Ishikawa (cell line): Measurements from ENCODE around the gene TM7SF2.
A peak's percentile ranks its signal among the peaks of the same experiment; 100 is the strongest.

ENCODE experiments used
- EGR1 ChIP-seq: IDR thresholded peaks from 2 replicates; pipeline ENCODE4 v1.6.1; 2012
- EP300 ChIP-seq: IDR thresholded peaks from 2 replicates; pipeline ENCODE4 v1.6.1; 2012; ENCODE audit warnings: borderline replicate concordance
- FOXM1 ChIP-seq: IDR thresholded peaks from 2 replicates; pipeline ENCODE4 v1.6.1; 2012; ENCODE audit warnings: low read depth, borderline replicate concordance
- RAD21 ChIP-seq: IDR thresholded peaks from 2 replicates; pipeline ENCODE4 v1.6.1; 2012; ENCODE audit warnings: low read depth
- TAF1 ChIP-seq: IDR thresholded peaks from 2 replicates; pipeline ENCODE4 v1.6.1; 2012; ENCODE audit warnings: low read depth, mild to moderate bottlenecking
- YY1 ChIP-seq: IDR thresholded peaks from 2 replicates; pipeline ENCODE4 v1.6.1; 2012; ENCODE audit warnings: low read depth
- TF ChIP-seq, protein P1 (sequence below): IDR thresholded peaks from 2 replicates; pipeline ENCODE4 v1.6.1; 2012; ENCODE audit warnings: low read depth, mild to moderate bottlenecking
- TF ChIP-seq, protein P2 (sequence below): IDR thresholded peaks from 2 replicates; pipeline ENCODE4 v1.6.1; 2012

DNA sequence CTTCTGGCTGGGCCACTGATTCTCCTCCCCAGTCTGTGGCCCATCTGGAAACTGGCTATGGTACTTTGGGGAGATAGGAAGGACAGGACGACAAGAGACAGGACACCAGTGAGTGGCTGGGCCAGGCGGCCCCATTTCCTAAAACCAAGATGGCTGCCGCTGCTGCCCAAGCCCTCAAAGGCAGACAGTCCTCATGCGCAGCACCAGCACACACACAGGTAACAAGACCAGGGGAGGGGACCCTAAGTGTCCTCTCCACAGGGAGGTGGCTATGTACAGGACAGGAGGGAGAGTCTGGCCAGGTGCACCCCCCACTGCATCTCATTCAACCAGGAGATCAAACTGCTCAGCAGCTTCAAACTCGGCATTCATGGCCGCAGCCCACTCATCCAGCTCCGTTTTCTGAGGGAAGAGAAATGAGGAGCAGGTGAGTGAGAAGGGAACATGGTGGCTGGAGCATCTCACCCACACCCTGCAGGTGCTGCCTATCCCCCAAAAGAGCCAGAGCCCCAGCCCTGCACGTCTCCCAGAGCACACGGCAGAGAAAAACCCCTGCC lies 32.8 kb upstream of the TM7SF2 start:
- TF ChIP-seq, protein P1, sequence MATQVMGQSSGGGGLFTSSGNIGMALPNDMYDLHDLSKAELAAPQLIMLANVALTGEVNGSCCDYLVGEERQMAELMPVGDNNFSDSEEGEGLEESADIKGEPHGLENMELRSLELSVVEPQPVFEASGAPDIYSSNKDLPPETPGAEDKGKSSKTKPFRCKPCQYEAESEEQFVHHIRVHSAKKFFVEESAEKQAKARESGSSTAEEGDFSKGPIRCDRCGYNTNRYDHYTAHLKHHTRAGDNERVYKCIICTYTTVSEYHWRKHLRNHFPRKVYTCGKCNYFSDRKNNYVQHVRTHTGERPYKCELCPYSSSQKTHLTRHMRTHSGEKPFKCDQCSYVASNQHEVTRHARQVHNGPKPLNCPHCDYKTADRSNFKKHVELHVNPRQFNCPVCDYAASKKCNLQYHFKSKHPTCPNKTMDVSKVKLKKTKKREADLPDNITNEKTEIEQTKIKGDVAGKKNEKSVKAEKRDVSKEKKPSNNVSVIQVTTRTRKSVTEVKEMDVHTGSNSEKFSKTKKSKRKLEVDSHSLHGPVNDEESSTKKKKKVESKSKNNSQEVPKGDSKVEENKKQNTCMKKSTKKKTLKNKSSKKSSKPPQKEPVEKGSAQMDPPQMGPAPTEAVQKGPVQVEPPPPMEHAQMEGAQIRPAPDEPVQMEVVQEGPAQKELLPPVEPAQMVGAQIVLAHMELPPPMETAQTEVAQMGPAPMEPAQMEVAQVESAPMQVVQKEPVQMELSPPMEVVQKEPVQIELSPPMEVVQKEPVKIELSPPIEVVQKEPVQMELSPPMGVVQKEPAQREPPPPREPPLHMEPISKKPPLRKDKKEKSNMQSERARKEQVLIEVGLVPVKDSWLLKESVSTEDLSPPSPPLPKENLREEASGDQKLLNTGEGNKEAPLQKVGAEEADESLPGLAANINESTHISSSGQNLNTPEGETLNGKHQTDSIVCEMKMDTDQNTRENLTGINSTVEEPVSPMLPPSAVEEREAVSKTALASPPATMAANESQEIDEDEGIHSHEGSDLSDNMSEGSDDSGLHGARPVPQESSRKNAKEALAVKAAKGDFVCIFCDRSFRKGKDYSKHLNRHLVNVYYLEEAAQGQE, result no peak
- TF ChIP-seq FOXM1 (no peak), EP300 (no peak), EGR1 (no peak), YY1 (peak; percentile 47; the same call in 1 of the 2 replicates), TAF1 (no peak), RAD21 (no peak)
- TF ChIP-seq, protein P2, sequence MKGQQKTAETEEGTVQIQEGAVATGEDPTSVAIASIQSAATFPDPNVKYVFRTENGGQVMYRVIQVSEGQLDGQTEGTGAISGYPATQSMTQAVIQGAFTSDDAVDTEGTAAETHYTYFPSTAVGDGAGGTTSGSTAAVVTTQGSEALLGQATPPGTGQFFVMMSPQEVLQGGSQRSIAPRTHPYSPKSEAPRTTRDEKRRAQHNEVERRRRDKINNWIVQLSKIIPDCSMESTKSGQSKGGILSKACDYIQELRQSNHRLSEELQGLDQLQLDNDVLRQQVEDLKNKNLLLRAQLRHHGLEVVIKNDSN, result no peak
